Right ventricle myocardium inferior (tissue), 1 donor: ENCODE data around the gene EML6. TPM values are rescaled to one million over a fixed set of nuclear protein-coding genes. Genes with fewer than 3 reads are reported as not detected.
A peak's percentile ranks its signal among the peaks of the same experiment; 100 is the strongest.

Source experiments
- ATAC-seq: fragments of 200-7000 bp; cut with Tn5 transposase; one replicate; pipeline ENCODE4 v1.9.1; 2020; ENCODE audit warnings: mild to moderate bottlenecking, moderate library complexity
- DNase-seq: peaks from one replicate; pipeline ENCODE4 v3.0.0; 2021; ENCODE audit errors: missing footprints
- intact Hi-C: fragments of 100-400 bp; cut with DNase I; formaldehyde crosslinking; loops from one replicate; pipeline ENCODE4 v1.11.0; 2022
- total RNA-seq: library from RNA; stranded (reverse); fragmentation: NEBNext Ultra II Directional; extraction: Animal tissue kit (Norgen Biotek cat#: 25700); gene quantifications from one replicate; pipeline ENCODE4 v1.2.1, GENCODE V29; 2021
- donor health status: DM: no; HTN: yes; CAD: no; lungs with severe emphysema.

The EML6 gene
- total RNA-seq, 1 donor from 2014 or later: 0.16 TPM

DNA sequence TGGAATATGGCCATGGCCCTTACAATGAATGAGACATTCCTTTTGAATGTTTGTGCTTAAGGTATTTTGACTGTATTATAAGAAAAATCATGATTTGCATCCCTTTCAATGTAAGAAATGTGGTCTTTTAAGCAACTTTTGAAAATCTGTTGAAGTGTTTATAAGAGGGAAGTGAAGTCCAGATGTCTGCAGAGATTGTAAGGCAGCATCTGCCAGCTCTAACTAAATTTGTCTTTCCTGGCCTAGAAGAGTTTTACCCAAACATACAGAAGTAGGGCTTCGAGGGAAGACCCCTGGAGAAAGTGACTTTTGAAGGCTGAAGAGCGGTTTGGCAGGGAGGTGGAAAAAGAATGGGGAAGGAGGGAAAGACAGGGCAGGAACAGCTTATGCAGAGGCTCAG, 12.2 kb downstream of the EML6 start:
- DNase-seq: no peak
- intact Hi-C loops: no loop called here
- no peak for ATAC-seq

GRCh38 chr2:54738281-54738680, 14.8 kb downstream of the EML6 start:
- DNase-seq (no peak), ATAC-seq (no peak)
- intact Hi-C loops: no loop called here

DNA sequence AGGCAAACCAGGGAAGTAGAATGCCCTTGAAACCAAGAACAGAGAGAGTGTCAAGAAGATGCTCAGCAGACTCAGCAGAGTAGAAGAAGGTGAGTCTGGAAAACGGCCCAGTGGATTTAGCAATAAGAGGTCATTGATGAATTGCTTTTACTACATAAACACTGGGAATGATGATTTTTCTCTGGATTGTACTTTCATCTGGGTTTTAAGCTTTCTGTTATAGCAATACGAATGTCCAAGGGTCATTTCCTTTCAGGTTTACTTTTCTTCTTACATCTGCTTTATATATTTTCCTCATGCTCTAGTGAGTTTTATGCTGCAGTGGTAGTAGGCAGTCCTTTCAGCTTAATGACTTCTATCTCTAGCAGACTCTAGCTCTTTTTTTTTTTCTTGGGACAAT, 16.9 kb downstream of the EML6 start:
- DNase-seq (no peak), ATAC-seq (no peak)
- intact Hi-C loops: no loop called here

DNA sequence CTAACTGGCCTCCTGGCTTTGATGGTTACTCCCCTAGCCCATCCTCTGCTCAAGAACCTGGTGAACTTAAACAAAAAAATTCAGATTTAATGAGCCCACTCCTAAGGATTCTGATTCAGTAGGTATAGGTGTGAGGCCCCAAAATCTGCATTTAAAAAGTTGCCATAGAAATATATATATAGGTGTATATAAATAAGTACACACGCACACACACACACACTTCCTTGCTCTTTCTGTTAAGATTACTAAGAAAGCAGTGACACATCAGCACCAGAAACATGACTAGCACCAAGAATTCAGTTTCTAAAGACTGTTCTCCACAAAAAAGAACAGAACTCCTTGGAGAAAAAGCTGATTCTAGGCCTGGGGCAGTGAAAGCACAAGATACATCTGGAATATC, 17.8 kb downstream of the EML6 start:
- intact Hi-C loops: no loop called here
- DNase-seq (no peak), ATAC-seq (no peak)

DNA sequence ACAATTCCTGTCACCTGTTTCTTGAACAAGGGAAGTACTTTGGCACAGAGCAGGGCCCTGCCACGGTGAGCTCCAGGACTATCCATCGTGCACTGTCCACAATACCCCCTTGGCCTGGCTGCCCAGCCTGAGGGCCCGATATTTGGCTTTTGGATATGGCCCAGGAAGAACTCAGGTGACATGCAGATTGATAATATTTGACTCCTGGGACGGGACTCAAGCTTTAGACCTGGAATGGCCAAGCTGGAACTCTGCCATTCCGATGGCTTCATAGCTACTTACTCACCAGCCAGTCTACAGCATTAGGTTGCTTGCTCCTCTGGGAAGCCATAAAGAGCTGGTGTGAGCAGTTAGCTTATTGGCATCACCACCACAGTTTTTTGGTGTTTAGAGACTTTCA, 26.6 kb downstream of the EML6 start:
- ATAC-seq: no peak

GRCh38 chr2:54752439-54752838, 29.0 kb downstream of the EML6 start:
- no peak for DNase-seq
- ATAC-seq: no peak
- intact Hi-C loops: no loop called here

More for the DNA sequence above, 26.6 kb downstream of the EML6 start:
- DNase-seq: peak; percentile 41
- intact Hi-C loops: no loop called here

DNA sequence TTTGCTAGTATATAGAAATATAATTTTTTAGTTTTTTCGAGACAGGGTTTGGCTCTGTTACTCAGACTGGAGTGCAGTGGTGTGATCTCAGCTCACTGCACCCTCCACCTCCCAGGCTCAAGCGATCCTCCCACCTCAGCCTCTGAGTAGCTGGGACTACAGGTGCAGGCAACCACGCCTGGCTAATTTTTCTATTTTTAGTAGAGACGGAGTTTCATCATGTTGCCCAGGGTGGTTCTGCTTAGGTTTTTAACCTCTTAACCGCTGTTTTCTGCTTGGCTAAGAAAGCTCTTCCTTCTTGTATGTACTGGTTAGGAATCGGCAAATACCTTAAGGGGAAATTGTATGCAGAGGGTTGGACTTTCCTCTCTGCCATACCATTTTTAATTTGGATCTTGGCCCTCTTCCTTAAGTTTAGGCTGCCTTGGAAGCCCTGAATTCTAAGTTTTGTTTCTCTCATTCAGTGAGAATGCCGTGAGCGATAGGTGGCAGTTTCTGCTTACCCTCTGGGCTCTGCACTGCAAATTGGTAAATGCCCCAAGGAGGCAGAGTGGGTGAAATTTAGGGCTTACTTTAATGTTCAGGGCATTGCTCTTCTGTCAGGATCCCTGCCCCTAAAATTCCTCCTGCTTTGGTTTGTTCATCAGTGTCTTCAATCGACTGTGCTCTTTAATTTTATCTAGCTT, 32.3 kb downstream of the EML6 start:
- intact Hi-C loops: no loop called here

GRCh38 chr2:54757500-54757899, 34.0 kb downstream of the EML6 start:
- intact Hi-C loops: no loop called here
- ATAC-seq (no peak), DNase-seq (no peak)

More for the DNA sequence above, 32.3 kb downstream of the EML6 start:
- no peak for DNase-seq
- no peak for ATAC-seq

DNA sequence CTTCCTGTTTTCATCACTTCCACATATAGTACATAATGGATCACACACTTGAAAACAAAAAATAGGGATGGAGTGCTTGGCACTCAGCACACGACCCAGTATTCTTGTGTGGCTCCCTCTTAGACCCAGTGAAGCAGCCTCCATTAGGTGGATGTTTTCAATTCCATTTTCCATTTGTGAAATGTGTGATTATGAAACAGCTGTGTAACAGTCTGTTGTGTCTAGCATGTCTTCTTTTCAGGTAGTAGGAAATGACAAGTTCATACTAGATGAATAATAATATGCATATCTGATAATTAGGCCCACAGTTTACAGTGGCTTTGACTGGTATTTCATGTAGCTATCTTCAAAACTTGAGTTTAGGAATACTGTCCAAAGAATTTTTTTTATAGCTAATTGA, 35.5 kb downstream of the EML6 start:
- DNase-seq: no peak
- ATAC-seq: no peak
- intact Hi-C loops: no loop called here

- DNase-seq (no peak), ATAC-seq (no peak)
- intact Hi-C loops: no loop called here
Measured at GRCh38 chr2:54760310-54760709, 36.8 kb downstream of the EML6 start.

GRCh38 chr2:54763636-54764291, 40.3 kb downstream of the EML6 start:
- DNase-seq: no peak
- intact Hi-C loops: no loop called here
- no peak for ATAC-seq

GRCh38 chr2:54767921-54768320, 44.5 kb downstream of the EML6 start:
- intact Hi-C loops: no loop called here
- DNase-seq (no peak), ATAC-seq (no peak)

- ATAC-seq (no peak), DNase-seq (no peak)
- intact Hi-C loops: no loop called here
Measured at GRCh38 chr2:54768772-54769428, 45.4 kb downstream of the EML6 start.

DNA sequence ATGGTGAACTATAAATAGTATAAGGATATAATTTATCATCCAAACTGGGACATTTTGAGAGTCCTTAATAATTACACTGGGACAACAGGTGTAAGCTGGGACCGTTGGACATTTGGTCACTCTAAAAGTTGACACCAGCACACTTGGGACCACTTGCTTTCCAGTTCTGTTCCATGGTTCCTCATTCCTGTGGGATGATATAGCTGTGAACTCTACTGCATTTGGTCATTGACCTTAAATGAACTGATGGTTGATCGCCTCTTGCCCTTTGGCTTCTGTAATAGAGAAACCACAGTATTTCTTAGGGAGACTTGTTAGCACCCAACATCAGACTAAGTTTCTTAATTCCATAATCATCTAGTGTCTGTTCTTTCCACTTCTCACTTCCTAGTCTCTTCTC, 46.7 kb downstream of the EML6 start:
- ATAC-seq: no peak
- intact Hi-C loops: no loop called here
- DNase-seq: no peak

- DNase-seq (no peak), ATAC-seq (no peak)
- intact Hi-C loops: no loop called here
Measured at GRCh38 chr2:54770676-54771075, 47.2 kb downstream of the EML6 start.

GRCh38 chr2:54771166-54771885, 47.9 kb downstream of the EML6 start:
- intact Hi-C loops: no loop called here
- ATAC-seq (no peak), DNase-seq (no peak)

- intact Hi-C loops: no loop called here
- DNase-seq (no peak), ATAC-seq (no peak)
Measured at GRCh38 chr2:54772110-54772509, 48.6 kb downstream of the EML6 start.

DNA sequence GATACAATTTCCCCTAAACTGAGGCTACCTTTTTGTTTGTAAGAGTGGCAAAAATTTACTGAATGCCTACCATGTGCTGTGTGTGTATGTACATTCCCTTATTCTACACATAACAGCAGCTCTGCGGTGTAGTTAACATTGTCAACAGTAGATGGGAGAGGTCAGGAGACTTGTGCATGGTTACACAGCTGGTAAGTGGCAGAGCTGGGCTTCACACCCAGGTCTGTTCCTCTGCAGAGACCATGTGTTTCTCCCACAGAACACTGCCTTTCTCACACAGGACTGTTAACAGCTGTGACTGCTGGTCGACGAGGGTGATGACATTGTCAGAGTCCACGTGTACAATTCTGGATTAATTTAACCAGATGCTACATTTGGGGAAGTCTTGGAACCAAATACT, 49.1 kb downstream of the EML6 start:
- DNase-seq (no peak), ATAC-seq (no peak)
- intact Hi-C loops: no loop called here

- ATAC-seq (no peak), DNase-seq (no peak)
- intact Hi-C loops: no loop called here
Measured at GRCh38 chr2:54773233-54773632, 49.8 kb downstream of the EML6 start.

DNA sequence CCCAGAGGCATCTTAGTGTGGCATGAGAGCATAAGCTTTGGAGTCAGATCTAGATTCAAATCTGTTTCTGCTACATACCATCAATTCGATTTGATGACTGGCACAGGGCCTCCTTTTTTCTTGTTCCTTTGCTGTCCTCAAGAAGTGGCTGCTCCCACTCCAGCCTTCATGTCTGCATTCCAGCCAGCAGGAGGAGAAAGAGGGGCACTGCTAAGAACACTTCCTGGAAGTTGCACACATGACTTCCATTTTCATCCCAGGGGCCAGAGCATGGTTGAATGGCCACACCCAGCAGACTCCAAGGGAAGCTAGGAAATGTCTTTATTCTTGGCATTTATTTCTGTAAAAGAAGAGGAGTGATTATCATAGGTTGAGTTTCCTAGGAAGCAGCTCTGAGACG, 50.4 kb downstream of the EML6 start:
- DNase-seq (no peak), ATAC-seq (no peak)
- intact Hi-C loops: no loop called here
